SU-DHL-6 (cell line): ENCODE data around the gene MYB.

Experiments used
- H2AFZ ChIP-seq: fragments of 200-600 bp; sonication (generic); 2 replicates; pipeline ENCODE4 v1.6.1; 2014; ENCODE audit warnings: low read depth, mild to moderate bottlenecking, moderate library complexity, mixed read lengths, antibody characterized with exemption, low read length; ENCODE audit not compliant: severe bottlenecking
- H3F3A ChIP-seq: fragments of 200-600 bp; shearing (Covaris generic); 2 replicates; pipeline ENCODE4 v1.6.0; 2016; ENCODE audit warnings: antibody characterized with exemption, mild to moderate bottlenecking; ENCODE audit not compliant: insufficient read depth
- H3K27ac ChIP-seq: fragments of 200-600 bp; sonication (generic); 2 replicates; pipeline ENCODE4 v1.5.1; 2016; ENCODE audit warnings: low read depth, mild to moderate bottlenecking, low read length, moderate library complexity, mixed read lengths
- H3K27me3 ChIP-seq: fragments of 200-600 bp; sonication (generic), shearing (Covaris generic); 2 replicates; pipeline ENCODE4 v1.6.0; 2014; ENCODE audit warnings: mild to moderate bottlenecking, low read length
- H3K36me3 ChIP-seq: fragments of 200-600 bp; sonication (generic); 2 replicates; pipeline ENCODE4 v1.6.1; 2014; ENCODE audit warnings: mild to moderate bottlenecking, low read length, mixed read lengths
- H3K4me2 ChIP-seq: fragments of 300-600, 200-600 bp; shearing (Covaris generic), sonication (generic); 2 replicates; pipeline ENCODE4 v1.6.0; 2014; ENCODE audit warnings: low read length, low read depth, mild to moderate bottlenecking; ENCODE audit not compliant: poor library complexity, severe bottlenecking
- H3K4me3 ChIP-seq: fragments of 200-600 bp; sonication (generic); 2 replicates; pipeline ENCODE4 v1.5.1; 2014; ENCODE audit warnings: antibody characterized with exemption, low read length, mild to moderate bottlenecking, mixed read lengths; ENCODE audit not compliant: insufficient read depth, poor library complexity, severe bottlenecking
- H3K79me2 ChIP-seq: fragments of 200-600 bp; sonication (generic); 2 replicates; pipeline ENCODE4 v1.6.1; 2014; ENCODE audit warnings: mild to moderate bottlenecking, low read length, moderate library complexity; ENCODE audit not compliant: insufficient read depth
- H3K9ac ChIP-seq: fragments of 200-600 bp; sonication (generic); 2 replicates; pipeline ENCODE4 v1.7.0; 2014; ENCODE audit warnings: mild to moderate bottlenecking, low read length
- H3K9me2 ChIP-seq: fragments of 200-600 bp; sonication (generic); replicated peaks from 2 replicates; pipeline ENCODE4 v1.6.1; 2014; ENCODE audit warnings: low read length; ENCODE audit not compliant: insufficient read depth
- H3K9me3 ChIP-seq: fragments of 200-600 bp; sonication (generic); 2 replicates; pipeline ENCODE4 v1.6.1; 2014; ENCODE audit warnings: low read length, mixed read lengths; ENCODE audit not compliant: insufficient read depth
- H4K20me1 ChIP-seq: fragments of 200-600 bp; sonication (generic); 2 replicates; pipeline ENCODE4 v1.6.1; 2014; ENCODE audit warnings: low read depth, mild to moderate bottlenecking, antibody characterized with exemption, low read length, moderate library complexity, mixed read lengths
- EZH2phosphoT487 ChIP-seq: fragments of 200-600 bp; sonication (generic), shearing (Covaris generic); conservative IDR thresholded peaks from 2 replicates; pipeline ENCODE4 v1.6.1; 2018; ENCODE audit warnings: mild to moderate bottlenecking, antibody characterized with exemption, low read length, moderate library complexity, mixed read lengths
- TF ChIP-seq, protein P1 (sequence below): fragments of 200-600 bp; sonication (generic); IDR thresholded peaks from one replicate; pipeline ENCODE4 v1.5.1; 2017; ENCODE audit warnings: antibody characterized with exemption, mild to moderate bottlenecking, low read length, moderate library complexity; ENCODE audit not compliant: insufficient read depth, poor library complexity, severe bottlenecking

Gene MYB

DNA sequence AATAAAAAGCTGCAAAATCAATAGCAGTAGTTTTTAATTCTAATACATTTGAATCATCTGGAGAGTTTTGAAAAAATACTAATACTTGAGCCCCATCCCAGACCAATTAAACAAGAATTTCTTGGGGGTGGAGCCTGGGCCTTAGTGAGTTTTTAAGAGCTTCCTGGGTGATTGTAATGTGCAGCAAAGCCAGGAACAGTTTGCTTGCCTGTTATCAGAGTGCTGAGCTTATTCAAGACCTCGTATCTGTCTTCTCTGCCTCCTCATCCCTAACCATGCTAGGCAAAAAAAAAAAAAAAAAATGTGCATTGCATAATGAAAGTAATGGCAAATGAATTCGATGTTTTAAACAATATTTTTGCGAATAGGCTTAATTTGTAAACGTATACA, 36.4 kb upstream of the MYB start:
- no peaks in the 10 kb centered on the region for H3K27me3 ChIP-seq
- no peak overlapping the region for H2AFZ ChIP-seq
- no peak overlapping the region for H3K4me3 ChIP-seq
- no peaks in the 10 kb centered on the region for H3K36me3 ChIP-seq
- H4K20me1 ChIP-seq, result no peaks in the 10 kb centered on the region
- H3K9me2 ChIP-seq, result no peaks in the 10 kb centered on the region
- H3K4me2 ChIP-seq, result no peak overlapping the region
- H3K9ac ChIP-seq, result no peak overlapping the region
- H3K9me3 ChIP-seq, result no peaks in the 10 kb centered on the region
- H3K27ac ChIP-seq, result no peak overlapping the region
- no peak for TF ChIP-seq EZH2phosphoT487
- TF ChIP-seq, protein P1, sequence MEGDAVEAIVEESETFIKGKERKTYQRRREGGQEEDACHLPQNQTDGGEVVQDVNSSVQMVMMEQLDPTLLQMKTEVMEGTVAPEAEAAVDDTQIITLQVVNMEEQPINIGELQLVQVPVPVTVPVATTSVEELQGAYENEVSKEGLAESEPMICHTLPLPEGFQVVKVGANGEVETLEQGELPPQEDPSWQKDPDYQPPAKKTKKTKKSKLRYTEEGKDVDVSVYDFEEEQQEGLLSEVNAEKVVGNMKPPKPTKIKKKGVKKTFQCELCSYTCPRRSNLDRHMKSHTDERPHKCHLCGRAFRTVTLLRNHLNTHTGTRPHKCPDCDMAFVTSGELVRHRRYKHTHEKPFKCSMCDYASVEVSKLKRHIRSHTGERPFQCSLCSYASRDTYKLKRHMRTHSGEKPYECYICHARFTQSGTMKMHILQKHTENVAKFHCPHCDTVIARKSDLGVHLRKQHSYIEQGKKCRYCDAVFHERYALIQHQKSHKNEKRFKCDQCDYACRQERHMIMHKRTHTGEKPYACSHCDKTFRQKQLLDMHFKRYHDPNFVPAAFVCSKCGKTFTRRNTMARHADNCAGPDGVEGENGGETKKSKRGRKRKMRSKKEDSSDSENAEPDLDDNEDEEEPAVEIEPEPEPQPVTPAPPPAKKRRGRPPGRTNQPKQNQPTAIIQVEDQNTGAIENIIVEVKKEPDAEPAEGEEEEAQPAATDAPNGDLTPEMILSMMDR, result no peak
- no peaks in the 10 kb centered on the region for H3K79me2 ChIP-seq
- no peaks in the 10 kb centered on the region for H3F3A ChIP-seq

DNA sequence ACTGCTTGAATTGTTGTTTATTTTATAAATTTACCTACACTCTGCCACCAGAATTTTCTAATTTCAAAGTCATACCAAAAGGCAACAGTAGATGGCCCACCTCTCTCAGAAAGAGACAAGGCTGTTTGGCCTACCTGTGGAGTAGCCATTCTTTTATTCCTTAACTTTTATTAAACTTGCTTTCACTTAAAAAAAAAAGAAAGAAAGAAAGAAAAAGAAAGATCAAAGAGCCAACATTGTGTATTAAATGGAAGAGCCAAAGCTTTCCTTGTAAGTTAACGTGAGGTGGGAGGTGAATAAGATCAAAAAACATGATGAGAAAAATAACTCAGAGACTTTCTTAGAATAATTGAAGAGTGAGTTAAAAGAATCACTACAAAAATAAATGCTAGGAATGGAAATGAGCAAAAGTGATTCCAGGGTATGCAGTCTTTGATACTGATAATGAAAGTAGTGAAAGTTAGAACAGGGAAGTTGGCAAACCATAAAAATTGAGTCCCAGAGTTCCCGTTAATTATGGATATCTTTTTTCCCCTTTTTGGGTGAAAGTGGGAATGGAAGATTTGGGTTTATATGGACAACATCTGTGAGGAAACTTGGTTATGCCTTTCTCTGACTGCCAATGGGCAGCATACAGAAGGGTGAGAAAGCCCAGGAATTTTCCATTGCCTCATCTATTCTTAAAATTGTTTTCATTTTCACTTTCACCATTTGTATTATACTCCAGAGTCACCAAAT, 35.9 kb upstream of the MYB start:
- no peaks in the 10 kb centered on the region for H3K27me3 ChIP-seq
- no peak overlapping the region for H2AFZ ChIP-seq
- no peaks in the 10 kb centered on the region for H3F3A ChIP-seq
- H3K4me3 ChIP-seq, result no peak overlapping the region
- no peaks in the 10 kb centered on the region for H3K36me3 ChIP-seq
- no peak overlapping the region for H3K4me2 ChIP-seq
- TF ChIP-seq EZH2phosphoT487, result no peak
- TF ChIP-seq, protein P1, result peak; percentile 45
- no peaks in the 10 kb centered on the region for H3K79me2 ChIP-seq
- H3K9me3 ChIP-seq, result no peaks in the 10 kb centered on the region
- no peak overlapping the region for H3K27ac ChIP-seq
- H3K9me2 ChIP-seq, result no peaks in the 10 kb centered on the region
- no peaks in the 10 kb centered on the region for H4K20me1 ChIP-seq
- no peak overlapping the region for H3K9ac ChIP-seq

DNA sequence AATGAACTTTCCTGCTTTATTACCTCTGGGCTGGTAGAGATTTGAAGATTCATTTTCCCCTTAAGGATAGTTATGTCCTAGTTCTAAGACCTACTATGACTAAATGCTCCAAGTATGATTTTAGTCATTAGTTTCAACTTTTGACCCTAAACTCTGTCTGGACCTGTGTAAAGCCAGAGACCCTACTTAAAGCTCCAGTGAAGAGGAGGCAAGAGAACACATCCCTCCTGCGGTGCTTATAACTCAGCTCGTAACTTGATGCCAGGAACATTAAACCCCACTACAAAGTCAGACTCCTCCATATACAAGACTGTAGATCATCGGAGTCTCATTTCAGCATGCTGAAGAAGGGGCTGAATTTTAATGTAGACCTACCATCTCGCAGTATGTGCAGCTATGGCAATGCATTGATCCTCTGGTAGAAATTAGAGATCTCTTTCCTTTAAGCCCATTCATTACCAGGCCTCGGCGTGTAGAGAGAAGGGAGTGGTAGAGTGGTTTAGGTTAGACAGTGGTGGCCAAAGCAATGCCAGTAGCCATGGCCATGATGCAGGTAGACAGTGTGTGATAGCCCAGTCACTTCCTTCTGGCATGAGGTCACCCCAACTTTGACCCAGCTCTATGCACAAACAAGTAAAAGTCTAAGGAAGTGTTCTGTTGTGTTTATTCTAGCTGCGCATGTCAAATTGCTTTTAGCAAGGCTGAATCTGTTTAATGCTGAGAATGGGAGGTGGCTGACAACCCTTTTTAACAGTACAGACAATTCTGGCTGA, 34.8 kb upstream of the MYB start:
- Histone ChIP-seq H3K27ac (no peak overlapping the region), H4K20me1 (no peaks in the 10 kb centered on the region), H3K9ac (no peak overlapping the region), H3K79me2 (no peaks in the 10 kb centered on the region), H3K27me3 (no peaks in the 10 kb centered on the region), H2AFZ (no peak overlapping the region), H3K9me3 (no peaks in the 10 kb centered on the region), H3F3A (no peaks in the 10 kb centered on the region), H3K9me2 (no peaks in the 10 kb centered on the region), H3K4me3 (no peak overlapping the region), H3K36me3 (no peaks in the 10 kb centered on the region), H3K4me2 (no peak overlapping the region)
- TF ChIP-seq, protein P1, result no peak
- TF ChIP-seq EZH2phosphoT487, result no peak
